ENCODE measurements around the gene NELFB.

Gene NELFB

GRCh38 chr9:137305060-137305797 lies 50.1 kb downstream of the NELFB start:
- DNase-seq, result peak; percentile 51

GRCh38 chr9:137305798-137306065 lies 50.6 kb downstream of the NELFB start:
- no peak for DNase-seq

- DNase-seq, result no peak
These were observed 51.1 kb downstream of the NELFB start for GRCh38 chr9:137306066-137306849.

- DNase-seq, result no peak
These were observed 51.7 kb downstream of the NELFB start for GRCh38 chr9:137306850-137307254.

- DNase-seq, result no peak
These were observed 52.3 kb downstream of the NELFB start for GRCh38 chr9:137307255-137308056.

GRCh38 chr9:137308057-137308619 lies 53.0 kb downstream of the NELFB start:
- no peak for DNase-seq

GRCh38 chr9:137309368-137310188 lies 54.5 kb downstream of the NELFB start:
- peak; percentile 11 for DNase-seq

- DNase-seq, result no peak
These were observed 55.3 kb downstream of the NELFB start for GRCh38 chr9:137310189-137311052.

GRCh38 chr9:137311171-137311985 lies 56.3 kb downstream of the NELFB start:
- peak; percentile 44 for DNase-seq

- DNase-seq, result no peak
These were observed 57.1 kb downstream of the NELFB start for GRCh38 chr9:137311986-137312851.

GRCh38 chr9:137312852-137313325 lies 57.8 kb downstream of the NELFB start:
- DNase-seq, result no peak

GRCh38 chr9:137313326-137313936 lies 58.3 kb downstream of the NELFB start:
- no peak for DNase-seq

GRCh38 chr9:137313956-137314560 lies 58.9 kb downstream of the NELFB start:
- DNase-seq, result no peak

- peak; percentile 16 for DNase-seq
These were observed 59.7 kb downstream of the NELFB start for GRCh38 chr9:137314561-137315560.

GRCh38 chr9:137315581-137316011 lies 60.5 kb downstream of the NELFB start:
- DNase-seq, result peak; percentile 14

GRCh38 chr9:137316012-137316981 lies 61.2 kb downstream of the NELFB start:
- peak; percentile 18 for DNase-seq

All from activated CD8-positive, alpha-beta memory T cell treated with anti-CD3 and anti-CD28 coated beads, Interleukin-2, amount 50 U/mL, for 4 hours (primary cell).